GM19328 (cell line): ENCODE results near the gene SDC3.

Source experiments
- ATAC-seq: cut with Tn5 transposase; IDR thresholded peaks from one replicate; pipeline ENCODE4 v1.9.1; 2021; ENCODE audit warnings: mild to moderate bottlenecking, moderate library complexity; ENCODE audit not compliant: unreplicated experiment

Gene SDC3

DNA sequence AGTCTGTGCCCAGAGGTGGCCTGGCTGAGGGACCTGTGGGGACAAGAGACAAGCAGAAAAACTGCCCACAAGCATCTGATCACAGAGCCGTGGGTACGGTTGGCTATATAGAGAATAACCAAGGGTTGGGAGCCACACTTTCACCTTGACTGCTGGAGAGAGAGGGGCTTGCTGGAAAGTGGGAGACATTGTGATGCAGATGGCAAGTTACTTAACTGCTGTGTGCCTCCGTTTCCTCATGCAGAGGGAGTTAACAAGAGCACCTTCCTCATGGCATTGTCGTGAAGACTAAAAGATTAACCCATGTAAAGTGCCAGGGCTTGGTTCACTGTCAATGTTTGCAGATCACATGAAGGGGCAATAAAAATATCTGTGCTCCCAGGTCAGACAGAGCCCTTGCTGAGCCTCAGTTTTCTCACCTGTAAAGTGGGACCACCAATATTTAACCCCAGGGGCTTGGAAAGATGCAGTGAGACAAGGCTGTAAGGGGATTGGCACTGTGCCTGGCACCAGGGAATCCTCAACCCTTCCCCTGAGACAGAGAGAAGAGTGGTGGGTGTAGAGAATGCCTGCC, 52.8 kb downstream of the SDC3 start:
- ATAC-seq, result no peak

DNA sequence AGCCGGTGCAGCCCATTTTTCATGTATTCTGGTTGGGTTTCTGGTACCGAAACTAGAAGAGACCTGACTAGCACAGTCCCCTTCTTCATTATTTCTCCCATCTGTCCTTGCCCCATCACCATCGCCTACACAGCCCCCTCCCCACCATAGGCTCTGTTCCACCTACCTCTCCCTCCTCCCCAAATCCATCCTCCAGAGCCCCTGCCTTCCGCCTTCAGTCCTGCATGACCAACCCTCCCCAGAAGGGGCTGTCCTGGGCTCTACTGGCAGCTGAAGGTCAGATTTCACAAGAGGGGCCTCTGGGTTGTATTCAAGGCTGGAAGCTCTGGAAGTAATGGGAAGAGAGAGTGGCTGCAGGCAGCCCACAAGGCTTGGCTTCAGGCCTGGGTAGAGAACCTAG, 55.2 kb downstream of the SDC3 start:
- no peak for ATAC-seq

DNA sequence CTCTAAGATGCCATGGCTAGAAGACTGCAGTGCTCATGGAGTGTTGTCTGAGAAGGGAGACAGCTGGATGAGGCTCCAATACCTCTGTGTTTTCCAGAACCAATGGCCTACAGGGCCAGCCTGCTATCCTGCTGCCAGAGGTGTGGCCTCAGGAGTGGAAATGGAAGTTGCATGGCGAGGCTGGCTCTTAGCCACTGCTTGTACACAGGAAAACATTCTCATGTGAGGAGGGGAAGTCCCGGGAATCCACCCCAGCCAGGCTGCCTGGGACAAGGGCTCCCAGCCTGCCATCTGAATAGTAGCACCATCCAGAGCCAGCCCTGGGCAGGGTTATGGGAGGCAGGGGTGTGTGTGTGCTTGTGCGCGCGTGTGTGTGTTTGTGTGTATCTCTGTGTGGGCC, 56.5 kb downstream of the SDC3 start:
- ATAC-seq, result no peak

DNA sequence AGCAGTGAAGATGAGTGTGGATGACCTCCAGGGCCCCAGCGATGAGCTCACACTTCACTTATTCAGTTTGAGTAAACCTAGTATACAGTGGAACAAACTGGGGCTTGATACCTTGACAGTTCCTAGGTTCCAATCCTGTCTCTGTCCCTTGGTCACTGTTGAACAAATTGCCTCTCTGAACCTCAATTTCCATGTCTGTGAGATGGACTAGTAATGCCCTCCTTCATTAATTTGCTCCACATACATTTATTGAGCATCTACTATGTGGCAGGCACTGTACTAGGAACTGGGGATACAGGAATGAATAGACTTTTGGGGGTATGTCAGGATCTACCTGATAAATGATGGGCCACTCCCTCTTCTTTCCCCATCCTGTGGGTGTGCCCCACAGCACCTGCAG, 57.3 kb downstream of the SDC3 start:
- ATAC-seq, result no peak

DNA sequence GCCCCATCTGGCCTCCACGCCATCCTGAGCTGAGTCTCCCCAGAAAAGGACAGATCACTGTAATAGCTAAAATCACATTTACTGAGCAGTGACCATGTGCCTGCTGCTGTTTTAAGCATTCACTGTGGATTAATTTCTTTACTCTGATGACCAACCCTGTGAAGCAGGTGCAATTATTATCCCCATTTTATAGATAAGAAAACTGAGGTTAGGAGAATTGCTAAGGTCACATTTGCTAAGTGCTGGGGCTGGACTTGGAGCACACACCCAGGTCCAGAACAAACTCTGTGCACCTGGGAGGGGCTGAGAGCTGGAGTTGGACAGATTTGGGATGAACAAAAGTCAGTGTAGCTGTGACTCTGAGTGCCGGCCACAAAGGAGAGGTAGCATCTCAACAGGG, 58.0 kb downstream of the SDC3 start:
- ATAC-seq, result no peak

DNA sequence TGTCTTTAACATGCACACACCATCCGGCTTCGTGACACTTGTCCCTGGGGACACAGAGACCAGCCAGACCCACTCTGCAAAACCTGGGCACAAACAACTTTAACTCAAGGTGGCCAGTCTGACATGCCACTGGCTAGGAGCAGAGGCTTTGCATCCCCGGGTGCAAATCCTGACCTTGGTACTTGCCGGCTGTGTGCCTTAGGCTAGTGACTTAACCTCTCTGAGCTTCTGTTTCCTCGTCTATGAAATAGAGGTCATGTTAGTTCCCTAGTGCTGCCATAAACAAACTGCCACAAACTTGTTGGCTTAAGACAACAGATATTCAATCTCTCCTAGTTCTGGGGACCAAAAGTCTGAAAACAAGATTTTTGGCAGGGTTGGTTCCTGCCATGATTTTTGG, 60.4 kb downstream of the SDC3 start:
- no peak for ATAC-seq

DNA sequence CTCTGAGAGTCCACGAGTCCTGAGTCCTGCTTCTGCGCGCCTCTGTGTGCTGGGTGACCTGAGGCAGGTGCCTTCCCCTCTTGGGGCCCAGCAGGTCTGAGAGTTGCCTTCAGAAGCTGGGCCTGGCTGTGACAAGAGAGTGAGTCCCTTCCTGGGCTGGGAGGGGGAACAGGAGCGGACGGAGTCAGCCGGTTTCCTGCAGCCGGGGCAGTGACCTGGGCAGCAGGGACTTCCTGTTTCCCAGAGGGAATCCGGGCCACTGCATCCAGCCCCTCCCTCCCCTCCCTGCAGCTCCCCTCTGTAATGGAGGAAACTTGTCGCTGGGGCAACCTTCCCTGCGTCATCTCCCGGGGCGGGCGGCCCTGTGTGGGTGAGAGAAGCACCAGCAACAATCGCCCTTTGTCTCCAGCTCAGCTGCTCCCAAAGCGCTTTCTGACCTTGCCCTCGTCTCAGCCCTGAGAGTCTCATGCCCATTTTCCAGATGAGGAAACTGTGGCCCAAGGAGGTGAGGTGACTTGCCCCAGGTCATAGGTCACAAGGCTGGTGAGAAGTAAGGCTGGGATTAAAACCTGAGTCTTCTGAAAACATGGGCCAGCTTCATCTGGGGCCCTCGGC, 61.1 kb downstream of the SDC3 start:
- ATAC-seq, result no peak

DNA sequence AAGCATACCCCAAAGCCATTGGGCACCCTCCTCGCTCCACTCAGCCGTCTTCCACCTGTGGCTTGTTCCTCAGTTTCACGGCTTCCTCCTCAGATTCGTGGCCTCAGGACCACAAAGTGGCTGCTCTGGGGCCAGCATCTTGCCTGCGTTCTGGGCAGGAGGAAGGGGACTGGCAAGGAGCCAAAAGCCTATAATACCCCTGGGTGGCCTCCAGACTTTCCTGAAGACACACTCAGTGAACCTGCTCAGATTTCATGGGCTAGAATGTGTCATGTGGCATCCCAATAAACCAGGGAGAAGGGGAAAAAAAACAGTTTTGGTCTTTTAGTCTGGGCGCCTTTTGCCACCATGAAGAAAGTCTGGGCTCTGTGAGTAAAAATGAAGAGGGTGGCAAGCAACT, 62.0 kb downstream of the SDC3 start:
- ATAC-seq, result no peak

DNA sequence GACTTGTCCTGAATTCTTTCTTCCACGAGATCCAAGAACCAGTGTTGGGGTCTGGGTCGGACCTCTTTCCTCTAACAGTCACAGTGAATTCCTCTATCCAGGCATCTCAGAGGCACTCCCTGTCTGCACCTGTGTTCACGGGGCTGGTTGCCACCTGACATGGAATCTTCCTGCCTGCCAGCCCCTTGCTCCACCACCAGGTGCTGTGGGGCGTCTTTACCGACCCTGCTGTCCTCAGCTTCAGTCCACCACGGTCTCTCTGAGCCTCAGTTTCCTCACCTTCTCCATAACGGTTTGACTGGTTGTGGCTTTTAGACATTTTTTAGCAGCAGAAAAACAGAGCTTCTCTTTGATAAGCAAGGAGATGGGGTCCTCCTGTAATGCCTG, 62.7 kb downstream of the SDC3 start:
- no peak for ATAC-seq

DNA sequence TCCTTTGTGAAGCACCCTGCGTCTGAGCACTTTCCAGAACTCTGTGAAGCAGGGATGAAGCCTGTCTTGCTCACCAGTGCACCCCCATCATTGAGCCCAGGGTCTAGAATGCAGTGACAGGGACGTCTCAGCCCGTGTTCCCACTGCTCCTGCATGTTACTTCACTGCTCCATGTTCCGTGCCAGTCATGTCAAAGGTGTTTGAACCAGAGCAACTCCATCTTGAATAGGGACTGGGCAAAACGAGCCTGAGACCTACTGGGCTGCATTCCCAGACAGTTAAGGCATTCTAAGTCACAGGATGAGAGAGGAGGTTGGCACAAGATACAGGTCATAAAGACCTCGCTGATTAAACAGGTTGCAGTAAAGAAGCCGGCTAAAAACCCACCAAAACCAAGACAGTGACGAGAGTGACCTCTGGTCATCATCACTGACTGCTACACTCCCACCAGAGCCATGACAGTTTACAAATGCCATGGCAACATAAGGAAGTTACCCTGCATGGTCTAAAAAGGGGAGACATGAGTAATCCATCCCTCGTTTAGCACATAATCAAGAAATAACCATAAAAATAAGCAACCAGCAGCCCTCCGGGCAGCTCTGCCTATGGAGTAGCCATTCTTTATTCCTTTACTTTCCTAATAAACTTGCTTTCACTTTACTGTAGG, 63.2 kb downstream of the SDC3 start:
- ATAC-seq, result no peak

DNA sequence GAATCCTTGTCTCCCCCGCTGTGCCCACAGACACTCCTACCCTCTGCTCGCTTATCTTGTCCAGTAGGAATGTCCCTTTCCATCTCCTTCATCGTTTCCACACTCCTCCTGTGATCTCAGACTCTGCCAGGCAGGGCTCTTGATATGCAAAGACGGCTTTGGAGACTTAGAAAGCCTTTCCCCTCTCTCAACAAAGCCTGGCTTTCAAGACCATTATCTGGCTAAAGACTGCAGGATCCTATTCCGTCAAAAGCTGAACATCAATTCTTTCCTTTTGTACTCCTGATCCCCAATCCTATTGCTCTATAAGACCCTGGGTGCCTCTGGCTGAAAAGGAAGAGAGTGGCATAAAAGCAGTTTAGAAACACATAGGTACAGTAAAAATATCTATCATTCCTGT, 63.9 kb downstream of the SDC3 start:
- no peak for ATAC-seq

DNA sequence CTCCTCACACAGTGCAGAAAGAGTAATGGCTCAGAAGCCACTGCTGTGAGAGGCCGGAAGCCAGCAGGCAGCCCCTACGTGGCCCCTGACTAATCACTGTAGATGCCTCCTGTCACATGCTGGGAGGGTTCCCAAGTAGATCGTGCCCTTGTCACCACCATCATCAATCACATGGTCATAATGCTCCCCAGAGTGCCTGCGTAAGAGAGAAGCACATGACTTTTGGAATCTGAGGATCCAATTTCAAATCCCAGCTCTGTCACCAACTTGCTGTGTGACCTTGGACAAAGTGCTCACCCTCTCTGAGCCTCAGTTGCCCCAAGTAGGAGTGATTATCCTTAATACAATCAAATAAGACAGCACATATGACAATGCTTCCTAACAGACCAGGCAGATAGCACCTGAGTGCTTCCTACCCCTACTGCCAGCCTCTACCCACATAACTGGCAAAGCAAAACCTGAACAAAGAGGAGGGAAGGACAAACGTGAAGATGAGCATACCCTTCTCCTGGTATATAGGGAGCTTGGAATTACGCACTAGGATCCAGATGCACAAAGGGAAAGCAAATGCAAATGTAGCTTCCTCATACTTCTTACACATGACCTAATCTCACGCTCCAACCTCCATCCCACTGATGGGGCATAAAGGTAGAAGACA, 65.7 kb downstream of the SDC3 start:
- ATAC-seq, result no peak

DNA sequence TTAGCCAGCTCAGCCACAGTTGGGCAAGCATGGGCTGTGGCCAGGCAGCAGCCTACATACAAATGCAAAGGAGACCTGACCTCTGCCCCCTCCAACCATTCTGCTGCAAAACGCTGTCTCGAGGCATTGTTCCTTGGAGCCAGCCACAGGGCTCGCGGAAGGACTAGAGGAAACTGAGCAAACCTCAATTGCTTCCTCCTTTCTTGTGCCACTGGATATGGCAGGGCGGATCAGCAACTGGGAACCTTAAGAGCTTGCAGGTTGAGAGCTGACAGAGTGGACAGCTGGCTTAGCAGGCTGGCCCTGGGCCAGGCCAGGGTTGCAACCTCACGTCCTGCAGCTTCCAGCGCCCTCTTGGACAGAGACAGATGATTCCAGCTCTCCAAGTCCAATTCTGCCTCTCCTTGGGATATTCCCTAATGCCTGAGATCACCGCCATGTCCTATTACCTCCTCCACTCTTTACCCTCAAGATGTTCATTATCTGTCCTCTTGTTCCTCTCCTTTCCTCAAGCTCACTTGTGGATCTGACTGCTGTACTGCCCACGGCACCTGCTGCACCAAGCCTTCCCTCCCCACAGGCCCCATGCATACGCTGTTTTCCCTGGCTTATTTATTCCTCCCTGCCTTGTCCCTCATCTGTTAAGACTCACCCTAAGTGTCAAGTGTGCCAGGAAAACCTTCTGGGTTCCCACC, 67.5 kb downstream of the SDC3 start:
- no peak for ATAC-seq

DNA sequence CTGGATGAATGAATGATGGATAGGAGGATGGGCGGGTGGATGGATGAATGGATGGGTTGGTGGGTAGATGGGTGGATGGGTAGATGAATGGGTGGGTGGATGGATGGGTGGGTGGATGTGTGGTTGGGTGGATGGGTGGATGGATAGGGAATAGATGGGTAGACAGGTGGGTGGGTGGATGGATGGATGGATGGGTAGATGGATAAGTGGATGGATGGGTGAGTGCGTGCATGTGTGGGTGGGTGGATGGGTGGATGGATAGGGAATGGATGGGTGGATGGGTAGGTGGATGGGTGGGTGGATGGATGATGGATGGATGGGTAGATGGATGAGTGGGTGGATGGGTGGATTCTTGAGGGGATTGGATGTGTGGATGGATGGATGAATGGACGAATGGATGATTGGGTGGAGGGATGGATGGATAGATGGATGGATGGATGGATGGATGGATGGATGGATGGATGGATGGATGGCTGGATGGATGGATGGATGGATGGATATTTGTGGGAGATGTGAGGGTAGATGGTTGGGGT, 68.7 kb downstream of the SDC3 start:
- ATAC-seq, result no peak

DNA sequence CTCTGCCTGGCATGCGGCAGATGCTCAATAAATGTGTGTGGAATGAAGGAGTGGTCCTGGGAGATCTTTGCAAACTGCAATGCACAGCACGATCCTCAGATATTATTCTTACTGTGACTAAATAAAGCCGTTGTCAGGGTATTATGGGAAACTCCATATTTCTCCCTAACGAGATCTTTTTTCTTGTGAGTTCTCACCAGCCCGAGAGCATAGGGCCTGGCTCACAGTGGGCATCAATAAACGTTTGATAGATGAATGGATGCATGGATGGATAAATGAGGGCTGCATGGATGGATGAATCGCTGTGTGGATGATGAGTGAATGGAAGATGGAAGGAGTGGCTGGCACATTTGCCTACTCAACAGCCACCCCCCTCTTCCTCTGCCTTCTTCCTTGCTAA, 69.6 kb downstream of the SDC3 start:
- no peak for ATAC-seq

DNA sequence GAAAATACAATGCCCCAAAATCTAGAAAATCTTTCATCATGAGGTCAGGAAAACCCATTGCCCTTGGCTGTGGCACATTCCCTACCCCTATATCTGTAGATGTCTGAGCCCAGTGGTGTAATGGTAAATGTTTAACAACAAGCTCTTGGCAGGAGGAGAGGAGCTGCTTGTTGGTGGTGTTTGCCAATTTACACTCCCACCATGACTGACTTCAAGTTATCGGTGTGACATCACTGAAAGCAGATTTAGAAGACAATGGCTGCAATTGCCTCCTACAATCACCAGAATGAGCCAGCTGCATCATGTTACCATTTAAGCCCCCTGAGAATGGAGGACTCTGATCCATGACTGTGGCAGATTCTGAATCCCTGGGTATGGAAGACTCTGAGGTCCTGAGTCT, 70.9 kb downstream of the SDC3 start:
- no peak for ATAC-seq

DNA sequence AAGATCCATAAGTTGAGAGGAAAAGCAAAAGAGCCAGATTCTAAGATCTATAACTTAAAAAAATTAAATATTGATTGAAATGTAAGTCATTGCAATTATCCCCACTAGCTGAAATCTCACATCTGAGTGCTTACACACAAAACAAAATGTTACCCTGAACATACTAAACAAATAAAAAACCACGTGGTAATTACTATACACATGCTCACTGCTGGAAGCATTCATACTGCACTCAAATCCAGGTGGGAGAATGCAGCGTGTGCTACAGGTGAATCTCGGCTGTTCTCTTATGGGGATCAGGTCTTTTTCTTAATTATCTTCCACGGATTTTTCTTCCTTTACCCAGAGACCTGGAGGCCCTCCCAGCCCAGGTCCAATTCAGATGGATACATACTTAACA, 74.3 kb downstream of the SDC3 start:
- ATAC-seq, result no peak

DNA sequence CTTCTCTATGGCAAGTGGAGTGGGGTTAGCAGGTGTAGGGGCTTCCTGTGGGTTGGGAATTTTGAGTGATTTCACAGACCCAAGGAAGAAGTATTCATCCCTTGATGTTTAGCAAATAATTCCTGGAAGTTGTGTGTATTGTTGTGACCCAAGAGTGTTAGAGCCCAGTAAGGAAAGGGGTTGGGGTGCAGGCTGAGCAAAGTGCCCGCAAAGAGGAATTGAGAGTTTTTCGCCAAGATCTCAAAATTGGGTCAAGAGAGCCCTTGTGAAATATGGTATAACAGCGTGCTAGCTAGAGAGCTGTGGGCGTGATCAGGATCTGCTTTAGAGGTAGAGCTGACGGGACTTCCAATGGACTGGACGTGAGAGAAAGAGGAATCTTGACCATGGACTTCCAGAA, 78.0 kb downstream of the SDC3 start:
- no peak for ATAC-seq

DNA sequence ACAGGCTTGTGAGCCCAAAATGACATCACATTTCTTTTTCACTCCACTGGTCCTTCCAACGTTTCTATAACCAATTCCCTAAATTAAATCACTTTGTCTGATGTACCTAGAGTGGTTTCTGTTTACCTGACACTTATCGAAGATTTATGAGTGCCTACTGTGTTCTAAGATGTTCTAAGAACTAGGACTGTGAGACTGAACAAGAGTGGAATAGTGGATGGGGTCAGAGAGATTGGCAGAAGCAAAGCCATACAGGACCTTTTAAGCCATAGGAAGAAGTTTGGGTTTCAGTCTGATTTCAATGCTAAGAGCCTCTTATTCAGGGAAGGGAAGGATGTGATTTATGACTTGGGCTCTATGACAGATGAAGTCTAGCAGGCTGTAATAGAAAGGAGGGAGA, 78.7 kb downstream of the SDC3 start:
- ATAC-seq, result no peak

DNA sequence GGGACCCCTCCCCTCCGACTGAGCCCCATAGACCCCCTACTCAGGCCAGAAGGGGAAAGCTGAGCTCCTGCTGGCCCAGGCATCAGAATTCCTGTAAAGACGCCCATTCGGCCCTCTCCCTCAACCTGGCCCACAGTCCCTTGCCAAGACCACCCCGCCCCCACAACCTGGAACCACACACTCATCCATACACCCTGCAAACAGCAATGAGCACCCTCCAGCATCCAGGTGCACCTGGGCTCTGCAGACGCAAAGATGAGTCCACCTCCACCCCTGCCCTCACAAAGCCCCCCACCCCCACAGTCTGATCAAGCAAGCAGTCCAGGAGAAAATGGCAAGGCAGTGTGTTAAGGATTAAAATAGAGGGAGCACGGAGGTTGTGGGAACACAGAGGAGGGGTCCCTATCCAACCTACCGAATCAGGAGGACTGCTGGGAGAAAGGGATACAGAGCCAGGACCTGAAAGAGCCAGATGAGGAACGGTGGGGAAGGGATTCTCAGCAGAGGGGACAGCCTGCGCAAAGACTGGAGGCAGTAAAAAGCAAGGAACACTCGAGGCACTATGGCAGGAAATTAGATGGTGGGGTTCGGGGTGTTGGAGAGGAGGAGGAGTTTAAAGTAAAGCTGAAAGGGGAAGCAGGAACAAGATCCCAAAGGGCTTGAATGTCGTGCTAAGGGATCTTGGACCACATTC, 83.7 kb downstream of the SDC3 start:
- no peak for ATAC-seq
